K562 (cell line): Measurements from ENCODE around the gene ZDHHC18.

Experiments used
- BCL6 ChIP-seq: fragments of 250-450 bp; sonication (Bioruptor Pico); IDR thresholded peaks from 2 replicates; pipeline ENCODE4 v1.4.0; 2020
- ZBTB33 ChIP-seq: sonication (generic); formaldehyde crosslinking; IDR thresholded peaks from 2 replicates; pipeline ENCODE4 v1.8.1; 2023; ENCODE audit warnings: mild to moderate bottlenecking, missing genetic modification reagents

GRCh38 chr1:26814893-26815292, 11.6 kb upstream of the ZDHHC18 start:
- no peak for TF ChIP-seq BCL6 (CRISPR knock-in tag)
- TF ChIP-seq ZBTB33 (CRISPR knock-in tag) = no peak
